ENCODE results near the gene C1orf159. TPM values are rescaled to one million over a fixed set of nuclear protein-coding genes. Genes with fewer than 3 reads are reported as not detected.

Gene C1orf159
- total and polyA plus RNA-seq, 4 donors, result 4.0 to 35.4 (median 11.4) TPM

GRCh38 chr1:1085171-1085841, 30.6 kb downstream of the C1orf159 start:
- Histone ChIP-seq H3K36me3 (ENCODE audit: control insufficient read depth in 1 of 2, insufficient read depth in 2 of 2, low read length in 1 of 2) (no peaks in the 10 kb centered on the region), H3K9me3 (ENCODE audit: control insufficient read depth, low read length) (no peaks in the 10 kb centered on the region), H3K4me1 (ENCODE audit: control insufficient read depth in 1 of 2, insufficient read depth in 2 of 2, low read length in 2 of 2) (no peaks in the 10 kb centered on the region), H3K27me3 (ENCODE audit: control insufficient read depth in 1 of 2, insufficient read depth in 2 of 2, low read length in 1 of 2) (no peaks in the 10 kb centered on the region), H3K4me3 (ENCODE audit: low read length in 2 of 2) (no peak overlapping the region), H3K27ac (ENCODE audit: low read depth in 1 of 2, low read length in 2 of 2) (no peak overlapping the region)
- DNase-seq, result peak in 1 of 2 donors; percentile 75
- no peak for ATAC-seq (ENCODE audit: low FRiP score)
- intact Hi-C loops (cut with DNase I), result no loop called here
- WGBS, 2 donors, result 91 to 92% methylated on average over 30 of the region's 30 CpGs

- 91 to 92% methylated on average over 38 of the region's 38 CpGs for WGBS, 2 donors
- ATAC-seq (ENCODE audit: low FRiP score), result no peak
- Histone ChIP-seq H3K27ac (ENCODE audit: low read depth in 1 of 2, low read length in 2 of 2) (no peak overlapping the region), H3K9me3 (ENCODE audit: control insufficient read depth, low read length) (no peaks in the 10 kb centered on the region), H3K4me1 (ENCODE audit: control insufficient read depth in 1 of 2, insufficient read depth in 2 of 2, low read length in 2 of 2) (no peaks in the 10 kb centered on the region), H3K36me3 (ENCODE audit: control insufficient read depth in 1 of 2, insufficient read depth in 2 of 2, low read length in 1 of 2) (no peaks in the 10 kb centered on the region), H3K4me3 (ENCODE audit: low read length in 2 of 2) (no peak overlapping the region), H3K27me3 (ENCODE audit: control insufficient read depth in 1 of 2, insufficient read depth in 2 of 2, low read length in 1 of 2) (no peaks in the 10 kb centered on the region)
- intact Hi-C loops (cut with DNase I), result no loop called here
- DNase-seq, result peak in 1 of 2 donors; percentile 73
Measured at GRCh38 chr1:1084372-1085170, 31.3 kb downstream of the C1orf159 start.

GRCh38 chr1:1083416-1084371, 32.2 kb downstream of the C1orf159 start:
- 89 to 90% methylated on average over 40 to 43 of the region's 43 CpGs for WGBS, 2 donors
- intact Hi-C loops (cut with DNase I), result no loop called here
- Histone ChIP-seq H3K36me3 (ENCODE audit: control insufficient read depth in 1 of 2, insufficient read depth in 2 of 2, low read length in 1 of 2) (no peaks in the 10 kb centered on the region), H3K4me1 (ENCODE audit: control insufficient read depth in 1 of 2, insufficient read depth in 2 of 2, low read length in 2 of 2) (no peaks in the 10 kb centered on the region), H3K4me3 (ENCODE audit: low read length in 2 of 2) (no peak overlapping the region), H3K27me3 (ENCODE audit: control insufficient read depth in 1 of 2, insufficient read depth in 2 of 2, low read length in 1 of 2) (no peaks in the 10 kb centered on the region), H3K27ac (ENCODE audit: low read depth in 1 of 2, low read length in 2 of 2) (no peak overlapping the region), H3K9me3 (ENCODE audit: control insufficient read depth, low read length) (no peaks in the 10 kb centered on the region)
- ATAC-seq (ENCODE audit: low FRiP score) (no peak), DNase-seq (peak in 1 of 2 donors; percentile 70)

GRCh38 chr1:1082776-1083415, 33.0 kb downstream of the C1orf159 start:
- Histone ChIP-seq H3K9me3 (ENCODE audit: control insufficient read depth, low read length) (no peaks in the 10 kb centered on the region), H3K4me3 (ENCODE audit: low read length in 2 of 2) (no peak overlapping the region), H3K27ac (ENCODE audit: low read depth in 1 of 2, low read length in 2 of 2) (no peak overlapping the region), H3K4me1 (ENCODE audit: control insufficient read depth in 1 of 2, insufficient read depth in 2 of 2, low read length in 2 of 2) (no peaks in the 10 kb centered on the region), H3K36me3 (ENCODE audit: control insufficient read depth in 1 of 2, insufficient read depth in 2 of 2, low read length in 1 of 2) (no peaks in the 10 kb centered on the region), H3K27me3 (ENCODE audit: control insufficient read depth in 1 of 2, insufficient read depth in 2 of 2, low read length in 1 of 2) (no peaks in the 10 kb centered on the region)
- WGBS, 2 donors, result 92 to 95% methylated on average over 39 to 40 of the region's 40 CpGs
- ATAC-seq (ENCODE audit: low FRiP score), result no peak
- intact Hi-C loops (cut with DNase I), result no loop called here
- DNase-seq, result peak in 1 of 2 donors; percentile 73

- Histone ChIP-seq H3K4me3 (ENCODE audit: low read length in 2 of 2) (no peak overlapping the region), H3K4me1 (ENCODE audit: control insufficient read depth in 1 of 2, insufficient read depth in 2 of 2, low read length in 2 of 2) (no peaks in the 10 kb centered on the region), H3K27ac (ENCODE audit: low read depth in 1 of 2, low read length in 2 of 2) (no peak overlapping the region), H3K27me3 (ENCODE audit: control insufficient read depth in 1 of 2, insufficient read depth in 2 of 2, low read length in 1 of 2) (no peaks in the 10 kb centered on the region), H3K9me3 (ENCODE audit: control insufficient read depth, low read length) (no peaks in the 10 kb centered on the region), H3K36me3 (ENCODE audit: control insufficient read depth in 1 of 2, insufficient read depth in 2 of 2, low read length in 1 of 2) (no peaks in the 10 kb centered on the region)
- WGBS, 2 donors, result 93% methylated on average over 27 of the region's 27 CpGs
- DNase-seq, result peak in 1 of 2 donors; percentile 75
- intact Hi-C loops (cut with DNase I), result no loop called here
- ATAC-seq (ENCODE audit: low FRiP score), result no peak
Measured at GRCh38 chr1:1082239-1082775, 33.6 kb downstream of the C1orf159 start.

- DNase-seq (peak; percentile 45 to 76), ATAC-seq (ENCODE audit: low FRiP score) (no peak)
- no peaks in the 10 kb centered on the region for H3K4me1 ChIP-seq (ENCODE audit: control insufficient read depth in 1 of 2, insufficient read depth in 2 of 2, low read length in 2 of 2)
- H3K27ac ChIP-seq (ENCODE audit: low read depth in 1 of 2, low read length in 2 of 2), result no peak overlapping the region
- no peaks in the 10 kb centered on the region for H3K9me3 ChIP-seq (ENCODE audit: control insufficient read depth, low read length)
- 90 to 92% methylated on average over 51 to 52 of the region's 52 CpGs for WGBS, 2 donors
- H3K27me3 ChIP-seq (ENCODE audit: control insufficient read depth in 1 of 2, insufficient read depth in 2 of 2, low read length in 1 of 2), result no peaks in the 10 kb centered on the region
- no peaks in the 10 kb centered on the region for H3K36me3 ChIP-seq (ENCODE audit: control insufficient read depth in 1 of 2, insufficient read depth in 2 of 2, low read length in 1 of 2)
- intact Hi-C loops (cut with DNase I), result no loop called here
- H3K4me3 ChIP-seq (ENCODE audit: low read length in 2 of 2), result no peak overlapping the region
Measured at GRCh38 chr1:1081311-1082238, 34.3 kb downstream of the C1orf159 start.

- Histone ChIP-seq H3K4me3 (ENCODE audit: low read length in 2 of 2) (no peak overlapping the region), H3K36me3 (ENCODE audit: control insufficient read depth in 1 of 2, insufficient read depth in 2 of 2, low read length in 1 of 2) (no peaks in the 10 kb centered on the region), H3K9me3 (ENCODE audit: control insufficient read depth, low read length) (no peaks in the 10 kb centered on the region), H3K27ac (ENCODE audit: low read depth in 1 of 2, low read length in 2 of 2) (no peak overlapping the region), H3K27me3 (ENCODE audit: control insufficient read depth in 1 of 2, insufficient read depth in 2 of 2, low read length in 1 of 2) (no peaks in the 10 kb centered on the region), H3K4me1 (ENCODE audit: control insufficient read depth in 1 of 2, insufficient read depth in 2 of 2, low read length in 2 of 2) (no peaks in the 10 kb centered on the region)
- 74 to 78% methylated on average over 9 of the region's 9 CpGs for WGBS, 2 donors
- no peak for ATAC-seq (ENCODE audit: low FRiP score)
- intact Hi-C loops (cut with DNase I), result no loop called here
- DNase-seq, result peak in 1 of 2 donors; percentile 72
Measured at GRCh38 chr1:1080951-1081310, 35.0 kb downstream of the C1orf159 start.

Measured in aorta (tissue), 5 donors.